GM21723 (cell line): ENCODE data around the gene EEF2K.

Experiments used
- ATAC-seq: cut with Tn5 transposase; IDR thresholded peaks from one replicate; pipeline ENCODE4 v1.9.1; 2021; ENCODE audit warnings: mild to moderate bottlenecking, moderate library complexity; ENCODE audit not compliant: unreplicated experiment

The EEF2K gene

GRCh38 chr16:22328081-22328725 lies 122.1 kb downstream of the EEF2K start:
- ATAC-seq: no peak

GRCh38 chr16:22329199-22329695 lies 123.2 kb downstream of the EEF2K start:
- no peak for ATAC-seq

- no peak for ATAC-seq
These were observed 124.2 kb downstream of the EEF2K start for GRCh38 chr16:22330326-22330725.

- no peak for ATAC-seq
These were observed 127.4 kb downstream of the EEF2K start for GRCh38 chr16:22333457-22333994.

- no peak for ATAC-seq
These were observed 129.7 kb downstream of the EEF2K start for GRCh38 chr16:22335668-22336246.

GRCh38 chr16:22336581-22336980 lies 130.5 kb downstream of the EEF2K start:
- ATAC-seq: no peak

GRCh38 chr16:22337045-22337444 lies 131.0 kb downstream of the EEF2K start:
- ATAC-seq: no peak

GRCh38 chr16:22337849-22338635 lies 132.0 kb downstream of the EEF2K start:
- ATAC-seq: no peak
